Right lobe of liver (tissue), 6 donors: ENCODE results near the gene ATP1B2. TPM values are rescaled to one million over a fixed set of nuclear protein-coding genes. Genes with fewer than 3 reads are reported as not detected.

Experiments
- ATAC-seq, 4 donors: fragments of 200-7000 bp; cut with Tn5 transposase; one replicate each; pipeline ENCODE4 v1.9.1; 2020; ENCODE audit warnings: mild to moderate bottlenecking in 4 of 4, moderate library complexity in 4 of 4
- DNase-seq, 3 donors: peaks; one replicate each; pipeline ENCODE4 v3.0.0-alpha.2; 2020
- H3K27ac ChIP-seq, 3 donors: fragments of 200-600 bp; one replicate each; pipeline ENCODE4 v1.8.0; 2022
- H3K27me3 ChIP-seq, 2 donors: fragments of 200-600 bp; one replicate each; pipeline ENCODE4 v1.8.0; 2022
- H3K36me3 ChIP-seq, 4 donors: fragments of 200-600 bp; sonication (generic) in 1 of 4; one replicate each; pipeline versions ENCODE4 v1.5.1 to v1.8.0; 2017 to 2022; ENCODE audit warnings: control low read depth in 1 of 4
- H3K4me1 ChIP-seq, 4 donors: fragments of 200-600 bp; sonication (generic) in 1 of 4; one replicate each; pipeline versions ENCODE4 v1.5.1 to v1.8.0; 2017 to 2022; ENCODE audit warnings: control low read depth in 1 of 4
- H3K4me3 ChIP-seq, 3 donors: fragments of 200-600 bp; one replicate each; pipeline ENCODE4 v1.8.0; 2022
- H3K9me3 ChIP-seq, 4 donors: fragments of 200-600 bp; sonication (generic) in 1 of 4; one replicate each; pipeline versions ENCODE4 v1.5.1 to v1.8.0; 2017 to 2022; ENCODE audit warnings: control low read depth in 1 of 4
- POLR2A ChIP-seq: fragments of 450-650 bp; IDR thresholded peaks from one replicate; pipeline ENCODE4 v1.6.1; 2017; ENCODE audit warnings: antibody characterized with exemption, mild to moderate bottlenecking
- WGBS: methylation state at CpG from one replicate; pipeline ENCODE4 v1.1.6; 2018; ENCODE audit warnings: low coverage, low lambda C conversion rate; ENCODE audit not compliant: insufficient coverage; ENCODE audit errors: missing lambda C conversion rate; 5-methylcytosine and 5-hydroxymethylcytosine counted together
- intact Hi-C, 2 donors: fragments of 100-400 bp; cut with DNase I; formaldehyde crosslinking; loops; one replicate each; pipeline versions ENCODE4 v1.11.2 to v1.14.1; 2022
- total RNA-seq, 6 experiments: library from RNA; depleted of rRNA in 2 of 6; stranded (reverse); fragments of >200 nt in 2 of 6; fragmentation: NEBNext Ultra II Directional in 3 of 6; extraction: Animal tissue kit (Norgen Biotek cat#: 25700) in 3 of 6; gene quantifications; one replicate each; pipeline versions ENCODE4 v1.1.0 to v1.2.4, GENCODE V29; 2016 to 2023
- TF ChIP-seq, protein P1 (sequence below), 4 donors: fragments of 200-600 bp in 3 of 4; fragments of 450-650 bp in 1 of 4; IDR thresholded peaks; one replicate each; pipeline versions ENCODE4 v1.5.1 to v1.8.0; 2016 to 2022; ENCODE audit warnings: antibody characterized with exemption in 4 of 4, mild to moderate bottlenecking in 2 of 4
- donor health status: DM: no; HTN: yes; CAD: no.
- donor health status: DM: no; HTN: no; CAD: no.
- donor health status: DM: no; HTN: no; CAD: no.
- donor health status: DM: no; HTN: yes; CAD: no.
- donor health status: DM: no; HTN: yes; CAD: no.

The ATP1B2 gene
- total RNA-seq, 6 experiments from 2014 or later, result 0.43 to 1.7 (median 0.91) TPM

DNA sequence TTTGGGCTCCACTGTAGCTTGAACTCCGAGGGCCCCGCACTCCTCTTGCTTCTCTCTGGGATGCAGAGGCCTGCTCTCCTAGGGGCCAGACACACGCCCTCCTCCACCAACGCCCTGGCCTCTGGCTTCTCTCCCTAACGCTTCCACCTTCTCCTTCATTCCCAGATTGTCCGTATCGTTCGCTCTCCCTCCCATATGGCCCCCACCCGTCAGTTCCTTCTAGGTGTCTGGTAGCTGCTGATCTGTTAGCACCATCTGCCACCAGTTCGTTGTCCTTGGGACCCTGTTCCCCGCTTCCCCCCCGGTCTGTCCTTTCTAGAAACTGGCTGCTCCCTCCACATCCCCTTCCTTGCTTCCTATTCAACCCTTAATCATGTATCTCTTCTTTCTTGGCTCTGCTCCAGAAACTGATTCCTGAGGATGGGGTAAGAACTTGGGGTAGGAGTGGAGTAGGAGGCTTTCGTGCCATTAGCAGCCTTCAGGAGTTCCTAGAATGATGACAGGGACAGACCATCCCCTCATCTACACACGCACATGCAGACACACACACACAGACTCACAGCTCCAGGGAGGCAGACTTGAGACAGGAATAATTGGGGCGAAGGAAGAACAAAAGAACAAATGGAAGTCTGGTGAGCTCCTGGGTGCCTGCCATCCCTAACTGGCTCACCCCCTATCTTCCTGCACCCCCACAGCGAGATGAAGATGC, 4.3 kb downstream of the ATP1B2 start:
- H3K27me3 ChIP-seq, result no peaks in the 10 kb centered on the region
- no peak overlapping the region for H3K4me3 ChIP-seq
- TF ChIP-seq, protein P1, sequence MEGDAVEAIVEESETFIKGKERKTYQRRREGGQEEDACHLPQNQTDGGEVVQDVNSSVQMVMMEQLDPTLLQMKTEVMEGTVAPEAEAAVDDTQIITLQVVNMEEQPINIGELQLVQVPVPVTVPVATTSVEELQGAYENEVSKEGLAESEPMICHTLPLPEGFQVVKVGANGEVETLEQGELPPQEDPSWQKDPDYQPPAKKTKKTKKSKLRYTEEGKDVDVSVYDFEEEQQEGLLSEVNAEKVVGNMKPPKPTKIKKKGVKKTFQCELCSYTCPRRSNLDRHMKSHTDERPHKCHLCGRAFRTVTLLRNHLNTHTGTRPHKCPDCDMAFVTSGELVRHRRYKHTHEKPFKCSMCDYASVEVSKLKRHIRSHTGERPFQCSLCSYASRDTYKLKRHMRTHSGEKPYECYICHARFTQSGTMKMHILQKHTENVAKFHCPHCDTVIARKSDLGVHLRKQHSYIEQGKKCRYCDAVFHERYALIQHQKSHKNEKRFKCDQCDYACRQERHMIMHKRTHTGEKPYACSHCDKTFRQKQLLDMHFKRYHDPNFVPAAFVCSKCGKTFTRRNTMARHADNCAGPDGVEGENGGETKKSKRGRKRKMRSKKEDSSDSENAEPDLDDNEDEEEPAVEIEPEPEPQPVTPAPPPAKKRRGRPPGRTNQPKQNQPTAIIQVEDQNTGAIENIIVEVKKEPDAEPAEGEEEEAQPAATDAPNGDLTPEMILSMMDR (IDR thresholded peaks at IDR 0.05), result no peak
- no peak for TF ChIP-seq POLR2A
- no peaks in the 10 kb centered on the region for H3K9me3 ChIP-seq
- no peak for DNase-seq
- no peak for ATAC-seq
- peaks cover 0 to 13% (median 4%) of the 10 kb centered on the region in 4 donors for H3K4me1 ChIP-seq
- H3K36me3 ChIP-seq, result no peaks in the 10 kb centered on the region
- intact Hi-C loops, result no loop called here
- 80% methylated on average over 15 of the region's 16 CpGs for WGBS
- H3K27ac ChIP-seq, result no peak overlapping the region

DNA sequence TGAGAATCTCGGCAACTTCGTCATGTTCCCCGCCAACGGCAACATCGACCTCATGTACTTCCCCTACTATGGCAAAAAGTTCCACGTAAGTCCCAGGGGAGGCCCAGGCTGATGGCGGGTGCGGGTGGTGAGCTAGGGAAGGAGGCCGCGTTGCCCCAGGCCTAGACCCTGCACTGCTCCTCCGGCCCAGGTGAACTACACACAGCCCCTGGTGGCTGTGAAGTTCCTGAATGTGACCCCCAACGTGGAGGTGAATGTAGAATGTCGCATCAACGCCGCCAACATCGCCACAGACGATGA, 4.8 kb downstream of the ATP1B2 start:
- Histone ChIP-seq H3K9me3 (no peaks in the 10 kb centered on the region), H3K36me3 (no peaks in the 10 kb centered on the region), H3K4me3 (no peak overlapping the region), H3K27me3 (no peaks in the 10 kb centered on the region), H3K27ac (no peak overlapping the region), H3K4me1 (peaks cover 0 to 9% (median 4%) of the 10 kb centered on the region in 4 donors)
- WGBS, result no CpG with 5 or more reads among the region's 17 CpGs
- ATAC-seq (no peak), DNase-seq (no peak)
- TF ChIP-seq POLR2A, result no peak
- TF ChIP-seq, protein P1 (IDR thresholded peaks at IDR 0.05), result no peak
- intact Hi-C loops, result no loop called here

DNA sequence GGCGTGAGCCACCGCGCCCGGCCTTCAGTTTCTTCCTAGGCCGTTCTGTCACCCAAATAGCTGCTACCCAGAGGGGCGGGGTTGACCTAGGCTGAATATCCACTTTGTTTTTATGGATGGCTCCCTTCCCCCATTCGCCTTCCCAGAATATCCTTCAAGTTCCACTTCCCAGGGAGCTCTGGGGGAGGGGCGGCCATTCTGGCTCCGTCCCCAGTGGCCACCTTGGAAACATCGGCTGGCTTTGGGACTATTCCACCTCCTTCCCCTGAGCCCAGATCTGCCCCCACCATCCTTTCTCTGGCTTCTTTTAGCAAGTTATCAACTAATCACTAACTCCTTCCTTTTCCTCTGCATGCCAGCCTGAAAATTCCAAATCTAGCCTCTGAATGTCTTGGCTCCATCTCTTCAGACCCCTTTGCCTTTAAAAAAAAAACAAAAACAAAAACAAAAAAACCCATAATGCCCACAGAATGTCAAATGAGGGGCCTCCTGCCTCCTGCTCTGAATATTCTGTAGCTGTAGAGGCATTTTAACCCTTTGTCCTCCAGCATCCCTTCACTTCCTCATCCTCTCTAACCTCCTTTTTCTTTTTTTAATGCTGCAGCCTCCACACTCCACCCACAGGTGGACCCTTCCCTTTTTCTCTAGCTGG, 6.4 kb downstream of the ATP1B2 start:
- no peak for TF ChIP-seq POLR2A
- TF ChIP-seq, protein P1 (IDR thresholded peaks at IDR 0.05), result no peak
- Histone ChIP-seq H3K4me3 (no peak overlapping the region), H3K36me3 (no peaks in the 10 kb centered on the region), H3K27me3 (no peaks in the 10 kb centered on the region), H3K27ac (no peak overlapping the region), H3K9me3 (no peaks in the 10 kb centered on the region), H3K4me1 (no peaks in the 10 kb centered on the region)
- 20% methylated on average over 2 of the region's 10 CpGs for WGBS
- DNase-seq (peak in 1 of 3 donors; percentile 38), ATAC-seq (peak in 3 of 4 donors; percentile 23 to 67 (median 38))
- intact Hi-C loops, result no loop called here

DNA sequence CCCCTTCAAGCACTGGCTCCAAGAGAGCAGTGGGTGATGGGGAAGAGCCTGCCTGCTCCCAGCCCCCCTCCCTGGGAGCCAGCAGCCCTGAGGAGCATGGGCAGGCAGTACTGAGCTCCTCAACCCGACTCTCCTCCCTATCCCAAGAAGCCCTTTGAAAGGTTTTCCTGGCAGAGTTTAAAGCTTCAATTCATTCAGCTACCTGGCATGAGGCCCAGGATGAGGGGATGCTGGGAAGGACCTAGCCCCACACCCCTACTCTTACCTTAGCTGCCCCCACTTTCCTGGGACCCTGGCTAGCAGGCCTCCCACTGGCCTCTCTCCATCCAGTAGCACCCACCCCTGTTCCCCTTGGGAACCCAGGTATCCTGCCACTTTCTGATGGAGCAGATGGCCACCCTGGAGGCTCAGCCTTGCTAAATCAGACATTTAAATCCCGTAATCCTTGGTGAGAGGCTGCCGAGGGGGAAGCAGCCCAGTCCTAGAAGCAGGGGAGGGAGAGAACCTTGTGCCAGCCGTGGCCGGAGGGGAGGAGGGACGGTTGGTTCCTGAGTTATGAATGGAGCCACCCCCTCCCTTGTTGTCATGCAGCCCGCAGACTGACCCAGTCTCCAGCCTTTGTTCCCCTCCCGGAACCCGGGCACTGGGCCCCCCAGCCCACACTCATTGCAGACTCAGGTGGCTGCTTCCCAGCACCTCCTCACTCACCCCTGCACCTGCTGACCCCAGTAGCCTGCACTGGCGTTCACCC, 17.1 kb downstream of the ATP1B2 start:
- H3K9me3 ChIP-seq, result no peaks in the 10 kb centered on the region
- DNase-seq (no peak), ATAC-seq (peak in 1 of 4 donors; percentile 39)
- H3K4me3 ChIP-seq, result no peak overlapping the region
- no peaks in the 10 kb centered on the region for H3K27me3 ChIP-seq
- intact Hi-C loops, result no loop called here
- no peaks in the 10 kb centered on the region for H3K4me1 ChIP-seq
- no peak overlapping the region for H3K27ac ChIP-seq
- H3K36me3 ChIP-seq, result peaks cover 0 to 34% (median 15%) of the 10 kb centered on the region in 4 donors
- TF ChIP-seq POLR2A, result no peak
- TF ChIP-seq, protein P1 (IDR thresholded peaks at IDR 0.05), result no peak
- 94% methylated on average over 3 of the region's 10 CpGs for WGBS
